RWPE2 (cell line): Measurements from ENCODE around the gene TFAP2B.

Experiments used
- ATAC-seq: fragments of 200-7000 bp; cut with Tn5 transposase; 3 replicates; pipeline ENCODE4 v1.9.1; 2021; ENCODE audit warnings: low read depth
- DNase-seq: peaks from one replicate; pipeline ENCODE4 v3.0.0-alpha.2; 2020; ENCODE audit warnings: low spot score
- H3K27ac ChIP-seq: fragments of 450-650 bp; 2 replicates; pipeline ENCODE4 v1.5.1; 2017; ENCODE audit warnings: mild to moderate bottlenecking; ENCODE audit not compliant: poor library complexity, severe bottlenecking
- H3K27me3 ChIP-seq: fragments of 250-450 bp; sonication (Bioruptor Pico); 2 replicates; pipeline ENCODE4 v1.5.1; 2021; ENCODE audit warnings: mild to moderate bottlenecking, moderate library complexity; ENCODE audit not compliant: insufficient read depth, poor library complexity, severe bottlenecking
- H3K36me3 ChIP-seq: fragments of 250-450 bp; sonication (Bioruptor Pico); 2 replicates; pipeline ENCODE4 v1.5.1; 2020; ENCODE audit warnings: low read depth, mild to moderate bottlenecking, moderate library complexity
- H3K4me1 ChIP-seq: fragments of 250-450 bp; sonication (Bioruptor Pico); 2 replicates; pipeline ENCODE4 v1.5.1; 2021; ENCODE audit warnings: mild to moderate bottlenecking, moderate library complexity; ENCODE audit not compliant: insufficient read depth, poor library complexity, severe bottlenecking
- H3K4me3 ChIP-seq: fragments of 250-450 bp; sonication (Bioruptor Pico); 2 replicates; pipeline ENCODE4 v1.5.1; 2021; ENCODE audit warnings: mild to moderate bottlenecking, moderate library complexity; ENCODE audit not compliant: severe bottlenecking
- H3K9me3 ChIP-seq: fragments of 250-450 bp; sonication (Bioruptor Pico); 2 replicates; pipeline ENCODE4 v1.5.1; 2021; ENCODE audit warnings: mild to moderate bottlenecking, moderate library complexity; ENCODE audit not compliant: severe bottlenecking
- TF ChIP-seq, protein P1 (sequence below): fragments of 450-650 bp; IDR thresholded peaks from one replicate; pipeline ENCODE4 v1.5.1; 2017; ENCODE audit warnings: mild to moderate bottlenecking, moderate library complexity; ENCODE audit not compliant: poor library complexity, severe bottlenecking

The TFAP2B gene

DNA sequence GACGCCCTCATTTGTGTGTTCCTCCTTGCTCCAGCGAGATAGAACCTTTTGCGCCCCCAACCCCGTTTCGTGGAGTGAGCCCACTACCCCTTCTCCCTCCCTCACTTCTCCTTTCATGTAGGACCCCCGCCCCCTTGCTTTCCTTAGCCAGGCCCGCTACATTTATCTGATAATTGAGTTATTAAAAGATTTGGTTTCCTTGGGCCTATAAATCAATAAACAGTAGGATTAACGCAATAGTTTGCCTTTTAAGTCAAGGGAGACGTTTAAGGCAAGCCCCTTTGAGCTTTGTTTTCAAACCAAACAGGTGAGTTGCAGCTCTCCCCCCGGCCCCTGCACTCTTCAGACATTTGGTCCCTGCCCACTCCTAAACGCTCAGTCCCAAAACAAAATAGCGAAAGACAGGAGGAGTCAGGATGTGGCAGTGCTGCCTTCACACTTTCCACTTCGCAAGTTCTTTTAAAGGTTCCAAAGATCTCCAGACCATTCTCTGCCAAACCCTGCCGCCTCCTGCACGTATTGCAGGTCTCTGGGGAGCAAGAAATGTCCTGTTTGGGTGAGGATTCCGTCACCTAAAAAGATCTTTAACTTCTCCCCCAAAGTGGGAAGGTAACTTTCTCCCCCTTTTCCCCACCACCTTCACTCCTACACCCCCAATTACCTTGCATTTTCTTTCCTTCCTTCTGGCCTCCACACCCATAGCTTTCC is 27.6 kb downstream of the TFAP2B start:
- Histone ChIP-seq H3K36me3 (no peaks in the 10 kb centered on the region), H3K9me3 (no peaks in the 10 kb centered on the region), H3K27ac (no peak overlapping the region), H3K4me1 (no peaks in the 10 kb centered on the region), H3K27me3 (peaks cover 100% of the 10 kb centered on the region), H3K4me3 (no peak overlapping the region)
- TF ChIP-seq, protein P1, sequence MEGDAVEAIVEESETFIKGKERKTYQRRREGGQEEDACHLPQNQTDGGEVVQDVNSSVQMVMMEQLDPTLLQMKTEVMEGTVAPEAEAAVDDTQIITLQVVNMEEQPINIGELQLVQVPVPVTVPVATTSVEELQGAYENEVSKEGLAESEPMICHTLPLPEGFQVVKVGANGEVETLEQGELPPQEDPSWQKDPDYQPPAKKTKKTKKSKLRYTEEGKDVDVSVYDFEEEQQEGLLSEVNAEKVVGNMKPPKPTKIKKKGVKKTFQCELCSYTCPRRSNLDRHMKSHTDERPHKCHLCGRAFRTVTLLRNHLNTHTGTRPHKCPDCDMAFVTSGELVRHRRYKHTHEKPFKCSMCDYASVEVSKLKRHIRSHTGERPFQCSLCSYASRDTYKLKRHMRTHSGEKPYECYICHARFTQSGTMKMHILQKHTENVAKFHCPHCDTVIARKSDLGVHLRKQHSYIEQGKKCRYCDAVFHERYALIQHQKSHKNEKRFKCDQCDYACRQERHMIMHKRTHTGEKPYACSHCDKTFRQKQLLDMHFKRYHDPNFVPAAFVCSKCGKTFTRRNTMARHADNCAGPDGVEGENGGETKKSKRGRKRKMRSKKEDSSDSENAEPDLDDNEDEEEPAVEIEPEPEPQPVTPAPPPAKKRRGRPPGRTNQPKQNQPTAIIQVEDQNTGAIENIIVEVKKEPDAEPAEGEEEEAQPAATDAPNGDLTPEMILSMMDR: no peak
- DNase-seq: no peak
- no peak for ATAC-seq

DNA sequence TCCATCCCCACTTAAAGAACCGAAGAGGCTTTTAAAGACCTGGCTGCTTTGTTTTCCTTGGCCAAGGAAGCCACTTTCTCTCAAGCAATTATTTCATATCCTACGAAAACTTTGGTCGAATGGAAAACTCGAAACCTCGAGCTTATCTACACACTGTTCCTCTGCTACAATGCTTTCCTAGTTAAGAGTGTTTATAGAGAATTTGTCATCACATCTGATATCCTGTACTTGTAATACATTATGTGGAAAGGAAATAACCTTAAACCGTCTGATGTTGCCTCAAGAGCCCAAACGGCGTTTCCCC is 28.1 kb downstream of the TFAP2B start:
- TF ChIP-seq, protein P1: no peak
- H3K9me3 ChIP-seq: no peaks in the 10 kb centered on the region
- no peaks in the 10 kb centered on the region for H3K36me3 ChIP-seq
- DNase-seq (no peak), ATAC-seq (no peak)
- H3K27ac ChIP-seq: no peak overlapping the region
- H3K4me3 ChIP-seq: no peak overlapping the region
- H3K27me3 ChIP-seq: peaks cover 100% of the 10 kb centered on the region
- no peaks in the 10 kb centered on the region for H3K4me1 ChIP-seq

DNA sequence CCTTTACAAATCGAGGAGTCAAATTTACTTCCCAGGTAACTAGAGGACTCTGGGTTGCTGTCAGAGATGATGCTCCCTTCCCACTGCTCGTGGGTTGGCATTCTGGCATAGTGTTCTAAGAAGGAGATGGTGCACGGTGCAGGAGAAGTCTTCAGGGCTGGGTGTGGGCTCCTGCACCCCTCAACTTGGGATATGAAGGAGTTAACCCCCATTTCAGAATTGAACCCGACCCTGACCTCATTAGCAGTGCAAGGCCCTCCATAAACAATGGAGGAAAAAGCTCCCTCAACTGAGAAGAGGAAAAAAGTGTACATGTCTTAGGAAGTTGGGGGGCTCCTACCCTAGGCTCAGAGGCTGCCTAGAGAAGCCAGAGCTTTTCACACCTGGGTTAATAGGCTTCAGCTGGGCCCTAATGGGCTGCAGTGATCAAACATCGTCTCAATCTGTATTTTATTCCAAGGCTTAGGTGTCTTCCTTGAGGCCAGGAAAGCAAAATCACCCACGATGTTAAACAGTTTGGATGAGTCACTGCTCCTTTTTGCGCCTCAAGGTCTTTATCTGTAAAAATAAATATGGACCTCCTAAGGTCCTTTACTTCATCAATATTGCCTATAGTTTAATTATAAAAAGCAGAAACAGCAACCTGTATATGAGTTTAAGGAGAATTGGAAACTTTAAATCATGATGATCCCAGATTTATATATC is 29.4 kb downstream of the TFAP2B start:
- H3K27me3 ChIP-seq: peaks cover 99% of the 10 kb centered on the region
- no peaks in the 10 kb centered on the region for H3K9me3 ChIP-seq
- H3K27ac ChIP-seq: no peak overlapping the region
- ATAC-seq (no peak), DNase-seq (no peak)
- no peaks in the 10 kb centered on the region for H3K36me3 ChIP-seq
- H3K4me1 ChIP-seq: no peaks in the 10 kb centered on the region
- H3K4me3 ChIP-seq: no peak overlapping the region
- TF ChIP-seq, protein P1: no peak

DNA sequence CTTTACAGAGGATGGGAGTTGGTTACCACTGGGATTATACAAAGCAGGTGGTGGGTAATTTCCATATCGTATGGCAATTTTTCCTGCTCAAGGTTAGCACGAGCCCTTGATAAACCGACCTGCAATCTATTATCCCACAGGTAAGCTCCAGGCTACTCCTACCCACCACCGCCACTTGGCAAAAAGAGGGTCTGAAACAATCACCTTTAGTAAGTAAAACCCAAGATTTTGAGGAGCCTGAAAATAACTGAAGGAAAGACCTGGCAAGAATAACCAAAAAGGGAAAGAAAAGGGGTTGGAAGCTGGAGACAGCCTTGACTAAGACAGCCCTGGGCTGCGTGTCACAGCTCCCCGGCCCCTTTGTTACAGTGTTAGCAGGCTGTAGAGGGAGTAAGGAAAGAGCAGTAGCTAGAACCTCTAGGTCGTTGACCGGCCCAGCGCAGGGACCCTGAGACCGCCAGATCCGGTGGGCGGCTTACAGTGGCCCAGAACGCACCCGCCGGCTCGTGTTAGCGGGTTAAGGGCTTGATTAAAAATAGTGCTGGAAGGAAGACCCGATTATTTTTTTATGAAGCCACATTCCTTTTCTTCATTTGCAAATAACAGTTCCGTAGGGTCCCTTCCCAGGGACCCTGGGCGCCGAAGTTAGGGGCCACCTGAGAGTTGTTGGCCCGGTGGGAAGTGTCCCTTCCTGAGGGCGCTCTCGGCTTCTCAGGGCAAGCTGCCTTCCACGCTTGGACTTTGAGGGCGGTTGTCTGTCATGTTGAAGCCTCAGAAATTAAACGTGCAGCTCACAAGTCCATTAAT is 30.5 kb downstream of the TFAP2B start:
- peaks cover 96% of the 10 kb centered on the region for H3K27me3 ChIP-seq
- DNase-seq (no peak), ATAC-seq (no peak)
- no peak overlapping the region for H3K27ac ChIP-seq
- no peak overlapping the region for H3K4me3 ChIP-seq
- no peaks in the 10 kb centered on the region for H3K4me1 ChIP-seq
- TF ChIP-seq, protein P1: no peak
- H3K9me3 ChIP-seq: no peaks in the 10 kb centered on the region
- H3K36me3 ChIP-seq: no peaks in the 10 kb centered on the region
